Gastrocnemius medialis (tissue), 4 donors: ENCODE measurements around the gene KCTD19. TPM values are rescaled to one million over a fixed set of nuclear protein-coding genes. Genes with fewer than 3 reads are reported as not detected.

Experiments used
- ATAC-seq, 2 donors: fragments of 150-250 bp; one replicate each; pipeline ENCODE4 v1.9.1; 2016
- DNase-seq, 2 donors: peaks; one replicate each; pipeline ENCODE4 v3.0.0-alpha.2; 2019
- H3K27ac ChIP-seq, 4 donors: fragments of 200-600 bp; sonication (generic); 1 replicate in 1 of 4; 2 replicates in 3 of 4; pipeline ENCODE4 v1.5.1; 2016 to 2018; ENCODE audit warnings: mild to moderate bottlenecking in 2 of 4, moderate library complexity in 1 of 4
- H3K27me3 ChIP-seq, 3 donors: fragments of 200-600 bp; sonication (generic) in 2 of 3; 1 replicate in 1 of 3; 2 replicates in 2 of 3; pipeline versions ENCODE4 v1.5.1 to v1.6.0; 2016 to 2019; ENCODE audit warnings: mild to moderate bottlenecking in 1 of 3, moderate library complexity in 1 of 3
- H3K36me3 ChIP-seq, 2 donors: fragments of 200-600 bp; sonication (generic) in 1 of 2; one replicate each; pipeline ENCODE4 v1.5.1; 2017 to 2018
- H3K4me1 ChIP-seq, 2 donors: fragments of 200-600 bp; sonication (generic) in 1 of 2; one replicate each; pipeline ENCODE4 v1.5.1; 2016 to 2017; ENCODE audit warnings: mild to moderate bottlenecking in 2 of 2
- H3K4me3 ChIP-seq, 4 donors: fragments of 200-600 bp; sonication (generic) in 3 of 4; 1 replicate in 1 of 4; 2 replicates in 3 of 4; pipeline ENCODE4 v1.5.1; 2016 to 2019; ENCODE audit warnings: mild to moderate bottlenecking in 2 of 4
- H3K9me3 ChIP-seq, 3 donors: fragments of 200-600 bp; sonication (generic) in 2 of 3; 1 replicate in 1 of 3; 2 replicates in 2 of 3; pipeline ENCODE4 v1.5.1; 2016 to 2019
- CTCF ChIP-seq, 5 experiments: fragments of 450-650 bp in 3 of 5; fragments of 200-600 bp in 2 of 5; sonication (generic) in 2 of 5; IDR thresholded peaks in 4 of 5; conservative IDR thresholded peaks in 1 of 5; 1 replicate in 4 of 5; 2 replicates in 1 of 5; pipeline ENCODE4 v1.5.1; 2016 to 2019; ENCODE audit warnings: antibody characterized with exemption in 5 of 5, mild to moderate bottlenecking in 3 of 5, moderate library complexity in 3 of 5
- POLR2A ChIP-seq, 2 donors: fragments of 450-650 bp; IDR thresholded peaks; one replicate each; pipeline ENCODE4 v1.6.1; 2017; ENCODE audit warnings: antibody characterized with exemption in 2 of 2, mild to moderate bottlenecking in 2 of 2, moderate library complexity in 2 of 2
- in situ Hi-C, 4 donors: fragments of 200-750 bp; cut with MboI; loops; one replicate each; pipeline versions ENCODE4 v1.15.0 to v1.8.0; 2017; ENCODE audit warnings: low sequenced_read_pairs in 4 of 4
- intact Hi-C: fragments of 100-400 bp; cut with DNase I; formaldehyde crosslinking; loops from one replicate; pipeline ENCODE4 v1.15.1; 2023; ENCODE audit warnings: low total_unique reads
- total RNA-seq, 4 donors: library from RNA; depleted of rRNA; stranded (reverse); fragments of >200 nt; gene quantifications; one replicate each; pipeline versions ENCODE4 v1.1.0 to v1.2.3, GENCODE V29; 2016

Gene KCTD19
- total RNA-seq, 4 donors from 2014 or later, result not detected

- Histone ChIP-seq H3K9me3 (no peaks in the 10 kb centered on the region), H3K4me1 (no peaks in the 10 kb centered on the region), H3K4me3 (no peak overlapping the region), H3K27me3 (no peaks in the 10 kb centered on the region), H3K36me3 (no peaks in the 10 kb centered on the region), H3K27ac (no peak overlapping the region)
- no peak for ATAC-seq
- TF ChIP-seq POLR2A (IDR thresholded peaks at IDR 0.05) (no peak), CTCF (IDR thresholded peaks at IDR 0.05 in 4 of 5, conservative IDR thresholded peaks at IDR 0.05 in 1 of 5) (no peak)
- intact Hi-C loops (no loop called here), in situ Hi-C loops (no loop called here)
- DNase-seq, result no peak
Measured at GRCh38 chr16:67271446-67271845, 55.1 kb downstream of the KCTD19 start.

- intact Hi-C loops (no loop called here), in situ Hi-C loops (no loop called here)
- Histone ChIP-seq H3K4me3 (no peak overlapping the region), H3K9me3 (no peaks in the 10 kb centered on the region), H3K4me1 (no peaks in the 10 kb centered on the region), H3K27me3 (no peaks in the 10 kb centered on the region), H3K27ac (no peak overlapping the region), H3K36me3 (no peaks in the 10 kb centered on the region)
- ATAC-seq (no peak), DNase-seq (no peak)
- TF ChIP-seq CTCF (IDR thresholded peaks at IDR 0.05 in 4 of 5, conservative IDR thresholded peaks at IDR 0.05 in 1 of 5) (no peak), POLR2A (IDR thresholded peaks at IDR 0.05) (no peak)
Measured at GRCh38 chr16:67270931-67271338, 55.6 kb downstream of the KCTD19 start.

GRCh38 chr16:67269766-67270165 lies 56.8 kb downstream of the KCTD19 start:
- no peak for ATAC-seq
- no peak for DNase-seq
- in situ Hi-C loops (loop anchor here in 1 of 4 donors (10.0 kb wide), 1 partner anchor 145 kb away; the partner anchor contains the start of gene ZDHHC1), intact Hi-C loops (no loop called here)
- H3K4me3 ChIP-seq, result no peak overlapping the region
- H3K36me3 ChIP-seq, result no peaks in the 10 kb centered on the region
- no peak overlapping the region for H3K27ac ChIP-seq
- H3K27me3 ChIP-seq, result no peaks in the 10 kb centered on the region
- H3K9me3 ChIP-seq, result no peaks in the 10 kb centered on the region
- H3K4me1 ChIP-seq, result no peaks in the 10 kb centered on the region
- TF ChIP-seq CTCF (IDR thresholded peaks at IDR 0.05 in 4 of 5, conservative IDR thresholded peaks at IDR 0.05 in 1 of 5) (no peak), POLR2A (IDR thresholded peaks at IDR 0.05) (no peak)

- Histone ChIP-seq H3K27ac (no peak overlapping the region), H3K27me3 (no peaks in the 10 kb centered on the region), H3K36me3 (no peaks in the 10 kb centered on the region), H3K9me3 (no peaks in the 10 kb centered on the region), H3K4me3 (no peak overlapping the region), H3K4me1 (no peaks in the 10 kb centered on the region)
- intact Hi-C loops (no loop called here), in situ Hi-C loops (loop anchor here in 1 of 4 donors (10.0 kb wide), 1 partner anchor 147 kb away; the partner anchor contains the start of gene ZDHHC1)
- no peak for ATAC-seq
- no peak for DNase-seq
- TF ChIP-seq POLR2A (IDR thresholded peaks at IDR 0.05), result no peak
- no peak for TF ChIP-seq CTCF (IDR thresholded peaks at IDR 0.05 in 4 of 5, conservative IDR thresholded peaks at IDR 0.05 in 1 of 5)
Measured at GRCh38 chr16:67268136-67268579, 58.4 kb downstream of the KCTD19 start.

GRCh38 chr16:67265834-67266233 lies 60.7 kb downstream of the KCTD19 start:
- ATAC-seq, result no peak
- peaks cover 6 to 7% of the 10 kb centered on the region in 2 donors for H3K4me1 ChIP-seq
- no peak for DNase-seq
- in situ Hi-C loops, result loop anchor here in 1 of 4 donors (10.0 kb wide), 1 partner anchor 149 kb away; the partner anchor contains the start of gene ZDHHC1
- TF ChIP-seq CTCF (IDR thresholded peaks at IDR 0.05 in 4 of 5, conservative IDR thresholded peaks at IDR 0.05 in 1 of 5) (no peak), POLR2A (IDR thresholded peaks at IDR 0.05) (no peak)
- no peaks in the 10 kb centered on the region for H3K27me3 ChIP-seq
- no peak overlapping the region for H3K27ac ChIP-seq
- no peaks in the 10 kb centered on the region for H3K36me3 ChIP-seq
- no peak overlapping the region for H3K4me3 ChIP-seq
- intact Hi-C loops, result no loop called here
- no peaks in the 10 kb centered on the region for H3K9me3 ChIP-seq
